Activated CD4-positive, CD25-positive, alpha-beta regulatory T cell treated with anti-CD3 and anti-CD28 coated beads, Interleukin-2, amount 50 U/mL, for 24 hours (primary cell): ENCODE results near the gene RYR2.
"Not testable (repeated sequence)": the region's sequence is repeated elsewhere in the genome, so short reads cannot be mapped to it uniquely, and the experiment has no call there.

Source experiments
- ATAC-seq, 2 donors: fragments of 150-1000 bp; cut with Tn5 transposase; one replicate each; pipeline ENCODE4 v1.10.0; 2021; ENCODE audit warnings: mild to moderate bottlenecking in 1 of 2, moderate library complexity in 1 of 2

RYR2 gene

GRCh38 chr1:237277994-237278393, 236.0 kb downstream of the RYR2 start:
- not testable (repeated sequence) for ATAC-seq

GRCh38 chr1:237279629-237280028, 237.6 kb downstream of the RYR2 start:
- ATAC-seq, result no peak

GRCh38 chr1:237281481-237281880, 239.5 kb downstream of the RYR2 start:
- ATAC-seq, result no peak

- ATAC-seq, result no peak
These were observed 240.3 kb downstream of the RYR2 start for GRCh38 chr1:237282208-237282783.

- no peak for ATAC-seq
These were observed 246.0 kb downstream of the RYR2 start for GRCh38 chr1:237287876-237288521.

GRCh38 chr1:237293804-237294203, 251.8 kb downstream of the RYR2 start:
- no peak for ATAC-seq

- no peak for ATAC-seq
These were observed 254.9 kb downstream of the RYR2 start for GRCh38 chr1:237296861-237297260.

GRCh38 chr1:237300642-237301041, 258.7 kb downstream of the RYR2 start:
- no peak for ATAC-seq

- ATAC-seq, result no peak
These were observed 261.9 kb downstream of the RYR2 start for GRCh38 chr1:237303929-237304328.

- ATAC-seq, result no peak
These were observed 264.7 kb downstream of the RYR2 start for GRCh38 chr1:237306726-237307125.

- ATAC-seq, result no peak
These were observed 267.7 kb downstream of the RYR2 start for GRCh38 chr1:237309595-237310118.

- no peak for ATAC-seq
These were observed 274.4 kb downstream of the RYR2 start for GRCh38 chr1:237316352-237316751.

- ATAC-seq, result no peak
These were observed 276.8 kb downstream of the RYR2 start for GRCh38 chr1:237318748-237319147.

GRCh38 chr1:237320890-237321289, 278.9 kb downstream of the RYR2 start:
- no peak for ATAC-seq

- no peak for ATAC-seq
These were observed 282.2 kb downstream of the RYR2 start for GRCh38 chr1:237324226-237324625.

GRCh38 chr1:237327061-237327460, 285.1 kb downstream of the RYR2 start:
- no peak for ATAC-seq

- ATAC-seq, result no peak
These were observed 298.9 kb downstream of the RYR2 start for GRCh38 chr1:237340892-237341291.

- no peak for ATAC-seq
These were observed 299.4 kb downstream of the RYR2 start for GRCh38 chr1:237341391-237341790.

GRCh38 chr1:237342730-237343129, 300.7 kb downstream of the RYR2 start:
- ATAC-seq, result no peak

GRCh38 chr1:237352747-237353146, 310.8 kb downstream of the RYR2 start:
- ATAC-seq, result no peak

GRCh38 chr1:237353918-237354317, 311.9 kb downstream of the RYR2 start:
- no peak for ATAC-seq

- no peak for ATAC-seq
These were observed 313.0 kb downstream of the RYR2 start for GRCh38 chr1:237355022-237355421.

GRCh38 chr1:237358555-237358954, 316.6 kb downstream of the RYR2 start:
- ATAC-seq, result no peak

- ATAC-seq, result no peak
These were observed 325.8 kb downstream of the RYR2 start for GRCh38 chr1:237367758-237368157.

GRCh38 chr1:237371477-237371876, 329.5 kb downstream of the RYR2 start:
- ATAC-seq, result not testable (repeated sequence)
